ENCODE data around the gene EML4. TPM values are rescaled to one million over a fixed set of nuclear protein-coding genes. Genes with fewer than 3 reads are reported as not detected.

The EML4 gene
- total and polyA plus RNA-seq, 9 of the 15 experiments (the other 6 are each of a cell fraction or from before 2014, with no cell fraction given): 14.7 to 48.3 (median 36.5) TPM

GRCh38 chr2:42142547-42143184 lies 26.5 kb upstream of the EML4 start (continued):
- TF ChIP-seq CHD7 (IDR thresholded peaks at IDR 0.05; ENCODE audit: low read depth, low read length): no peak
